Stomach (tissue), 4 donors: ENCODE data around the gene BRF1.

ENCODE experiments used
- CTCF ChIP-seq, 7 experiments: fragments of 450-650 bp in 4 of 7; fragments of 200-600 bp in 3 of 7; sonication (generic) in 3 of 7; IDR thresholded peaks; one replicate each; pipeline ENCODE4 v1.5.1; 2016 to 2019; ENCODE audit warnings: antibody characterized with exemption in 7 of 7, control low read depth in 2 of 7, mild to moderate bottlenecking in 1 of 7
- POLR2AphosphoS5 ChIP-seq, 3 donors: sonication (generic); formaldehyde crosslinking; IDR thresholded peaks; one replicate each; pipeline ENCODE4 v1.6.1; 2016; ENCODE audit warnings: antibody characterized with exemption in 3 of 3

GRCh38 chr14:105279642-105280361, 21.0 kb downstream of the BRF1 start:
- TF ChIP-seq CTCF (IDR thresholded peaks at IDR 0.05) (no peak), POLR2AphosphoS5 (IDR thresholded peaks at IDR 0.05) (no peak)
